Inflammatory macrophage treated with lipopolysaccharide for 1 hour (primary cell): ENCODE results near the gene UBQLNL.

Source experiments
- DNase-seq, 2 donors: peaks; one replicate each; pipeline ENCODE4 v3.0.0-alpha.2; 2020 to 2022

Gene UBQLNL

GRCh38 chr11:5507177-5507932, 9.1 kb downstream of the UBQLNL start:
- DNase-seq: no peak

- DNase-seq: no peak
Measured at GRCh38 chr11:5505363-5506048, 11.0 kb downstream of the UBQLNL start.

GRCh38 chr11:5504403-5504921, 12.0 kb downstream of the UBQLNL start:
- DNase-seq: no peak

GRCh38 chr11:5500393-5500801, 16.1 kb downstream of the UBQLNL start:
- peak; percentile 6 to 37 for DNase-seq

GRCh38 chr11:5499671-5500070, 16.8 kb downstream of the UBQLNL start:
- no peak for DNase-seq

- no peak for DNase-seq
Measured at GRCh38 chr11:5489576-5490357, 26.7 kb downstream of the UBQLNL start.

- DNase-seq: no peak
Measured at GRCh38 chr11:5488798-5489399, 27.6 kb downstream of the UBQLNL start.

GRCh38 chr11:5488385-5488784, 28.1 kb downstream of the UBQLNL start, which contains the start of gene OR52D1:
Gene OR52D1, plus strand, starts transcription at chr11:5488685. Its CDS starts 22 bp downstream, at chr11:5488707.
- DNase-seq: no peak

- no peak for DNase-seq
Measured at GRCh38 chr11:5486421-5486820, 30.1 kb downstream of the UBQLNL start.

GRCh38 chr11:5486003-5486402, 30.5 kb downstream of the UBQLNL start:
- DNase-seq: no peak

- peak; percentile 39 to 65 for DNase-seq
Measured at GRCh38 chr11:5476186-5476819, 40.2 kb downstream of the UBQLNL start.

- DNase-seq: no peak
Measured at GRCh38 chr11:5473921-5474320, 42.6 kb downstream of the UBQLNL start.

- no peak for DNase-seq
Measured at GRCh38 chr11:5467527-5467926, 49.0 kb downstream of the UBQLNL start.
